ENCODE results near the gene SUSD4. TPM values are rescaled to one million over a fixed set of nuclear protein-coding genes. Genes with fewer than 3 reads are reported as not detected.

SUSD4 gene
- total RNA-seq, 4 donors from 2014 or later, result 1.1 to 3.3 (median 1.8) TPM

GRCh38 chr1:223227031-223227430 lies 136.9 kb downstream of the SUSD4 start:
- TF ChIP-seq POLR2AphosphoS5 (IDR thresholded peaks at IDR 0.05), result no peak
- no peak for TF ChIP-seq EP300 (IDR thresholded peaks at IDR 0.05)
- TF ChIP-seq POLR2A (IDR thresholded peaks at IDR 0.05; ENCODE audit: low read depth), result no peak
- no peak for TF ChIP-seq CTCF (IDR thresholded peaks at IDR 0.05)
- 93% methylated on average over 3 of the region's 3 CpGs for WGBS
- peaks cover 0 to 5% (median 0%) of the 10 kb centered on the region in 4 donors for H3K4me1 ChIP-seq

DNA sequence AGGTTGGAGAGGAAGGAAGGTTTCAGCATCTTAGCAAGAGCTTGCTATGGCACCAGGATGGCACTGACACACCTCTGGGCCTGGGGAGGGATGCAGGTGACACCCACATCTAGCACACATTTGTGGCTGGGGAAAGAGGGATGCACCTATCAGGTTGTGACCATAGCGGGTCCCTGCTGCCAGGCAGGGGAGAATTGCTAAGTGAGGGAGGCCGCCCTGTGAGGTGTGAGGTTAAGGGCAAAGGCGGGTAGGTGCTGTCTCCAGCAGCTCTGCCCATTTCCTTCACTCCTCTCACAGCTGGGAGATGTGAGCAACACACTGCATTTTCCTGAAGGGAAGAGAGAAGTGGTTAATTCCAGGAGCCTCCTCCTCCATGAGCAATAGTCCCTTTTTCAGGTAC lies 137.7 kb downstream of the SUSD4 start:
- TF ChIP-seq EP300 (IDR thresholded peaks at IDR 0.05) (no peak), CTCF (IDR thresholded peaks at IDR 0.05) (no peak), POLR2AphosphoS5 (IDR thresholded peaks at IDR 0.05) (no peak), POLR2A (IDR thresholded peaks at IDR 0.05; ENCODE audit: low read depth) (no peak)
- H3K4me3 ChIP-seq, result no peak overlapping the region
- H3K9me3 ChIP-seq, result no peaks in the 10 kb centered on the region
- H3K4me1 ChIP-seq, result peaks cover 0 to 5% (median 0%) of the 10 kb centered on the region in 4 donors
- no peaks in the 10 kb centered on the region for H3K27me3 ChIP-seq
- no peak overlapping the region for H3K27ac ChIP-seq (replicated peaks in 1 of 4)
- DNase-seq (ENCODE audit: extremely low spot score), result no peak
- intact Hi-C loops (cut with DNase I), result loop anchor here (10.0 kb wide), 1 partner anchor 61 kb away; no protein-coding TSS in a partner anchor
- H3K36me3 ChIP-seq, result no peaks in the 10 kb centered on the region
- 84% methylated on average over 3 of the region's 3 CpGs for WGBS

More at GRCh38 chr1:223227031-223227430, 136.9 kb downstream of the SUSD4 start:
- intact Hi-C loops (cut with DNase I), result loop anchor here (10.0 kb wide), 1 partner anchor 62 kb away; no protein-coding TSS in a partner anchor
- no peak for DNase-seq (ENCODE audit: extremely low spot score)
- Histone ChIP-seq H3K27ac (replicated peaks in 1 of 4) (no peak overlapping the region), H3K36me3 (no peaks in the 10 kb centered on the region), H3K4me3 (no peak overlapping the region), H3K27me3 (no peaks in the 10 kb centered on the region), H3K9me3 (no peaks in the 10 kb centered on the region)

DNA sequence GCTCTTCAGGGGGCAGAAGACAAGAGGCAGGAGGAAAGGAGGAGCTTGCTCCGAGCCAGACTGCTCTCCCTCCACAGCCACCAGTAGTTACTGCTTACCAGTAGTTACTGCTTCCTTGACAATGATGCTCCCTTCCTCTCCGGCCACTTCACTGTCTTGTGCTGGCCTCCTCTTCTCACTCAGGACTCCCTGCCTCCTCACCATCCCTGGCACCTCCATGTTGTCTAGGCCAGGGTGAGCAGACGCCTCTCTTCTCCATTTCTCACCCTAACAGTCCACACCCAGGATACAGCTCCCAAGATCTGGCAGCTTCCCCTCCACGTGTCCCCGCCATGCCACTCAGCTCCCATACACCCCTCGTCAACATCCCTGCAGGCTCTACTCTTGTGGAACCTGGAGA lies 138.5 kb downstream of the SUSD4 start:
- intact Hi-C loops (cut with DNase I), result loop anchor here (10.0 kb wide), 1 partner anchor 61 kb away; no protein-coding TSS in a partner anchor
- TF ChIP-seq CTCF (IDR thresholded peaks at IDR 0.05) (no peak), POLR2AphosphoS5 (IDR thresholded peaks at IDR 0.05) (no peak), EP300 (IDR thresholded peaks at IDR 0.05) (no peak), POLR2A (IDR thresholded peaks at IDR 0.05; ENCODE audit: low read depth) (no peak)
- no peaks in the 10 kb centered on the region for H3K27me3 ChIP-seq
- WGBS, result 91% methylated on average over 6 of the region's 6 CpGs
- H3K4me3 ChIP-seq, result no peak overlapping the region
- no peaks in the 10 kb centered on the region for H3K36me3 ChIP-seq
- H3K9me3 ChIP-seq, result no peaks in the 10 kb centered on the region
- no peak for DNase-seq (ENCODE audit: extremely low spot score)
- H3K4me1 ChIP-seq, result peaks cover 0 to 5% (median 0%) of the 10 kb centered on the region in 4 donors
- no peak overlapping the region for H3K27ac ChIP-seq (replicated peaks in 1 of 4)

GRCh38 chr1:223225061-223225460 lies 138.9 kb downstream of the SUSD4 start:
- H3K4me1 ChIP-seq, result peaks cover 0 to 4% (median 0%) of the 10 kb centered on the region in 4 donors
- intact Hi-C loops (cut with DNase I), result loop anchor here (10.0 kb wide), 1 partner anchor 60 kb away; no protein-coding TSS in a partner anchor
- DNase-seq (ENCODE audit: extremely low spot score), result no peak
- WGBS, result 93% methylated on average over 7 of the region's 7 CpGs
- H3K9me3 ChIP-seq, result no peaks in the 10 kb centered on the region
- no peaks in the 10 kb centered on the region for H3K36me3 ChIP-seq
- TF ChIP-seq POLR2A (IDR thresholded peaks at IDR 0.05; ENCODE audit: low read depth) (no peak), CTCF (IDR thresholded peaks at IDR 0.05) (no peak), POLR2AphosphoS5 (IDR thresholded peaks at IDR 0.05) (no peak), EP300 (IDR thresholded peaks at IDR 0.05) (no peak)
- H3K4me3 ChIP-seq, result no peak overlapping the region
- H3K27me3 ChIP-seq, result no peaks in the 10 kb centered on the region
- H3K27ac ChIP-seq (replicated peaks in 1 of 4), result no peak overlapping the region

GRCh38 chr1:223224465-223224864 lies 139.5 kb downstream of the SUSD4 start:
- H3K27me3 ChIP-seq, result no peaks in the 10 kb centered on the region
- no peaks in the 10 kb centered on the region for H3K4me1 ChIP-seq
- H3K36me3 ChIP-seq, result no peaks in the 10 kb centered on the region
- no peak overlapping the region for H3K27ac ChIP-seq (replicated peaks in 1 of 4)
- DNase-seq (ENCODE audit: extremely low spot score), result no peak
- intact Hi-C loops (cut with DNase I), result loop anchor here (10.0 kb wide), 1 partner anchor 60 kb away; no protein-coding TSS in a partner anchor
- TF ChIP-seq POLR2A (IDR thresholded peaks at IDR 0.05; ENCODE audit: low read depth) (no peak), POLR2AphosphoS5 (IDR thresholded peaks at IDR 0.05) (no peak), EP300 (IDR thresholded peaks at IDR 0.05) (no peak), CTCF (IDR thresholded peaks at IDR 0.05) (no peak)
- no peak overlapping the region for H3K4me3 ChIP-seq
- WGBS, result 89% methylated on average over 13 of the region's 13 CpGs
- H3K9me3 ChIP-seq, result peaks cover 0 to under 1% (median under 1%) of the 10 kb centered on the region in 4 donors
